Measurements from ENCODE around the gene VPS37C. TPM values are rescaled to one million over a fixed set of nuclear protein-coding genes. Genes with fewer than 3 reads are reported as not detected.

VPS37C gene
- total RNA-seq, 3 donors from 2014 or later, result 9.3 to 20.3 (median 17.1) TPM

GRCh38 chr11:61142424-61142823, 18.8 kb downstream of the VPS37C start:
- no peaks in the 10 kb centered on the region for H3K9me3 ChIP-seq
- no peak overlapping the region for H3K4me3 ChIP-seq
- H3K4me1 ChIP-seq, result peaks cover 0 to 5% of the 10 kb centered on the region in 2 donors
- intact Hi-C loops (cut with DNase I; ENCODE audit: low total_unique reads), result no loop called here
- no peaks in the 10 kb centered on the region for H3K27me3 ChIP-seq
- H3K27ac ChIP-seq, result no peak overlapping the region
- no peaks in the 10 kb centered on the region for H3K36me3 ChIP-seq
- TF ChIP-seq POLR2AphosphoS5 (IDR thresholded peaks at IDR 0.05), result no peak
- no peak for TF ChIP-seq CTCF (IDR thresholded peaks at IDR 0.05)
- DNase-seq (ENCODE audit: low spot score in 2 of 2), result no peak

GRCh38 chr11:61141601-61142028, 19.6 kb downstream of the VPS37C start:
- TF ChIP-seq POLR2AphosphoS5 (IDR thresholded peaks at IDR 0.05) (no peak), CTCF (IDR thresholded peaks at IDR 0.05) (no peak), POLR2A (IDR thresholded peaks at IDR 0.05) (no peak)
- no peak overlapping the region for H3K4me3 ChIP-seq
- no peak overlapping the region for H3K27ac ChIP-seq
- H3K36me3 ChIP-seq, result no peaks in the 10 kb centered on the region
- H3K27me3 ChIP-seq, result no peaks in the 10 kb centered on the region
- intact Hi-C loops (cut with DNase I; ENCODE audit: low total_unique reads), result no loop called here
- H3K4me1 ChIP-seq, result peaks cover 0 to 5% of the 10 kb centered on the region in 2 donors
- no peak for DNase-seq (ENCODE audit: low spot score in 2 of 2)
- H3K9me3 ChIP-seq, result no peaks in the 10 kb centered on the region

- Histone ChIP-seq H3K9me3 (no peaks in the 10 kb centered on the region), H3K27ac (no peak overlapping the region), H3K4me3 (no peak overlapping the region), H3K27me3 (no peaks in the 10 kb centered on the region), H3K36me3 (no peaks in the 10 kb centered on the region), H3K4me1 (peaks cover 0 to 5% of the 10 kb centered on the region in 2 donors)
- no peak for TF ChIP-seq POLR2A (IDR thresholded peaks at IDR 0.05)
- no peak for TF ChIP-seq CTCF (IDR thresholded peaks at IDR 0.05)
- TF ChIP-seq POLR2AphosphoS5 (IDR thresholded peaks at IDR 0.05), result no peak
- intact Hi-C loops (cut with DNase I; ENCODE audit: low total_unique reads), result no loop called here
- no peak for DNase-seq (ENCODE audit: low spot score in 2 of 2)
Observed at GRCh38 chr11:61140416-61140815, 20.8 kb downstream of the VPS37C start.

- no peaks in the 10 kb centered on the region for H3K9me3 ChIP-seq
- intact Hi-C loops (cut with DNase I; ENCODE audit: low total_unique reads), result loop anchor here (10.0 kb wide), 1 partner anchor 175 kb away; no protein-coding TSS in a partner anchor
- H3K27me3 ChIP-seq, result no peaks in the 10 kb centered on the region
- TF ChIP-seq POLR2AphosphoS5 (IDR thresholded peaks at IDR 0.05) (no peak), CTCF (IDR thresholded peaks at IDR 0.05) (no peak), POLR2A (IDR thresholded peaks at IDR 0.05) (no peak)
- peaks cover 0 to 5% of the 10 kb centered on the region in 2 donors for H3K4me1 ChIP-seq
- DNase-seq (ENCODE audit: low spot score in 2 of 2), result no peak
- no peaks in the 10 kb centered on the region for H3K36me3 ChIP-seq
- no peak overlapping the region for H3K27ac ChIP-seq
- H3K4me3 ChIP-seq, result no peak overlapping the region
Observed at GRCh38 chr11:61139387-61139786, 21.8 kb downstream of the VPS37C start.

- TF ChIP-seq POLR2A (IDR thresholded peaks at IDR 0.05), result no peak
- no peak for TF ChIP-seq CTCF (IDR thresholded peaks at IDR 0.05)
- TF ChIP-seq POLR2AphosphoS5 (IDR thresholded peaks at IDR 0.05), result no peak
- Histone ChIP-seq H3K36me3 (no peaks in the 10 kb centered on the region), H3K9me3 (no peaks in the 10 kb centered on the region), H3K4me1 (peaks cover 0 to 5% of the 10 kb centered on the region in 2 donors), H3K4me3 (no peak overlapping the region), H3K27me3 (no peaks in the 10 kb centered on the region), H3K27ac (no peak overlapping the region)
- no peak for DNase-seq (ENCODE audit: low spot score in 2 of 2)
- intact Hi-C loops (cut with DNase I; ENCODE audit: low total_unique reads), result loop anchor here (10.0 kb wide), 1 partner anchor 174 kb away; no protein-coding TSS in a partner anchor
Observed at GRCh38 chr11:61138935-61139334, 22.3 kb downstream of the VPS37C start.

Measured in breast epithelium (tissue), 4 donors.